T1000 (cell line): ENCODE measurements around the gene EML4.
"Not testable (repeated sequence)": the region's sequence is repeated elsewhere in the genome, so short reads cannot be mapped to it uniquely, and the experiment has no call there.

Source experiments
- DNase-seq: peaks from one replicate; lab custom pipeline; 2025; ENCODE audit warnings: mixed read lengths; lab: John Stamatoyannopoulos, UW

The EML4 gene

GRCh38 chr2:42261518-42262195, 92.5 kb downstream of the EML4 start:
- DNase-seq = no peak

GRCh38 chr2:42266236-42266635, 97.1 kb downstream of the EML4 start:
- no peak for DNase-seq

GRCh38 chr2:42267530-42267929, 98.4 kb downstream of the EML4 start:
- DNase-seq = no peak

- DNase-seq = no peak
These were observed 99.5 kb downstream of the EML4 start for GRCh38 chr2:42268528-42269151.

- DNase-seq = no peak
These were observed 101.6 kb downstream of the EML4 start for GRCh38 chr2:42270757-42271156.

GRCh38 chr2:42271246-42271645, 102.1 kb downstream of the EML4 start:
- DNase-seq = not testable (repeated sequence)

- no peak for DNase-seq
These were observed 105.7 kb downstream of the EML4 start for GRCh38 chr2:42274863-42275262.

GRCh38 chr2:42281416-42282081, 112.4 kb downstream of the EML4 start:
- DNase-seq = no peak

- DNase-seq = no peak
These were observed 114.9 kb downstream of the EML4 start for GRCh38 chr2:42284019-42284418.

- no peak for DNase-seq
These were observed 117.3 kb downstream of the EML4 start for GRCh38 chr2:42286268-42286946.

GRCh38 chr2:42288811-42289210, 119.7 kb downstream of the EML4 start:
- no peak for DNase-seq

- no peak for DNase-seq
These were observed 120.1 kb downstream of the EML4 start for GRCh38 chr2:42289222-42289621.

- no peak for DNase-seq
These were observed 120.9 kb downstream of the EML4 start for GRCh38 chr2:42290005-42290404.

GRCh38 chr2:42293019-42293418, 123.9 kb downstream of the EML4 start:
- no peak for DNase-seq

- DNase-seq = no peak
These were observed 127.1 kb downstream of the EML4 start for GRCh38 chr2:42296226-42296625.

- no peak for DNase-seq
These were observed 128.3 kb downstream of the EML4 start for GRCh38 chr2:42297322-42297936.

- no peak for DNase-seq
These were observed 129.0 kb downstream of the EML4 start for GRCh38 chr2:42298132-42298531.

- DNase-seq = no peak
These were observed 130.0 kb downstream of the EML4 start for GRCh38 chr2:42298996-42299754.

GRCh38 chr2:42300527-42300926, 131.4 kb downstream of the EML4 start:
- no peak for DNase-seq

- no peak for DNase-seq
These were observed 134.1 kb downstream of the EML4 start for GRCh38 chr2:42303252-42303651.

- DNase-seq = no peak
These were observed 135.0 kb downstream of the EML4 start for GRCh38 chr2:42304059-42304713.
